Tibial artery (tissue), 4 donors: Measurements from ENCODE around the gene CLDN4.
"Not testable (repeated sequence)": the region's sequence is repeated elsewhere in the genome, so short reads cannot be mapped to it uniquely, and the experiment has no call there.

ENCODE experiments used
- DNase-seq, 2 donors: peaks; one replicate each; pipeline ENCODE4 v3.0.0-alpha.2; 2019
- H3K27ac ChIP-seq, 2 donors: fragments of 200-600 bp; sonication (generic) in 1 of 2; 1 replicate in 1 of 2; 2 replicates in 1 of 2; pipeline ENCODE4 v1.5.1; 2018 to 2019; ENCODE audit warnings: mild to moderate bottlenecking in 1 of 2
- H3K27me3 ChIP-seq, 2 donors: fragments of 200-600 bp; sonication (generic) in 1 of 2; one replicate each; pipeline versions ENCODE4 v1.5.1 to v1.6.0; 2016 to 2019
- H3K36me3 ChIP-seq, 3 donors: fragments of 200-600 bp; sonication (generic) in 2 of 3; one replicate each; pipeline ENCODE4 v1.5.1; 2016 to 2019; ENCODE audit warnings: mild to moderate bottlenecking in 2 of 3
- H3K4me1 ChIP-seq, 4 donors: fragments of 200-600 bp; sonication (generic) in 2 of 4; 1 replicate in 3 of 4; 2 replicates in 1 of 4; pipeline ENCODE4 v1.5.1; 2016 to 2019
- H3K4me3 ChIP-seq, 2 donors: fragments of 200-600 bp; sonication (generic) in 1 of 2; 1 replicate in 1 of 2; 2 replicates in 1 of 2; pipeline ENCODE4 v1.5.1; 2018 to 2019; ENCODE audit warnings: mild to moderate bottlenecking in 2 of 2
- H3K9me3 ChIP-seq, 3 donors: fragments of 200-600 bp; sonication (generic) in 1 of 3; one replicate each; pipeline ENCODE4 v1.5.1; 2016 to 2019
- intact Hi-C: fragments of 100-400 bp; cut with DNase I; formaldehyde crosslinking; loops from one replicate; pipeline ENCODE4 v1.15.0; 2023; ENCODE audit warnings: low total_unique reads
- TF ChIP-seq, protein P1 (sequence below), 2 experiments: fragments of 200-600 bp in 1 of 2; fragments of 450-650 bp in 1 of 2; IDR thresholded peaks; one replicate each; pipeline ENCODE4 v1.5.1; 2017 to 2019; ENCODE audit warnings: antibody characterized with exemption in 2 of 2, mild to moderate bottlenecking in 1 of 2, moderate library complexity in 1 of 2

CLDN4 gene

DNA sequence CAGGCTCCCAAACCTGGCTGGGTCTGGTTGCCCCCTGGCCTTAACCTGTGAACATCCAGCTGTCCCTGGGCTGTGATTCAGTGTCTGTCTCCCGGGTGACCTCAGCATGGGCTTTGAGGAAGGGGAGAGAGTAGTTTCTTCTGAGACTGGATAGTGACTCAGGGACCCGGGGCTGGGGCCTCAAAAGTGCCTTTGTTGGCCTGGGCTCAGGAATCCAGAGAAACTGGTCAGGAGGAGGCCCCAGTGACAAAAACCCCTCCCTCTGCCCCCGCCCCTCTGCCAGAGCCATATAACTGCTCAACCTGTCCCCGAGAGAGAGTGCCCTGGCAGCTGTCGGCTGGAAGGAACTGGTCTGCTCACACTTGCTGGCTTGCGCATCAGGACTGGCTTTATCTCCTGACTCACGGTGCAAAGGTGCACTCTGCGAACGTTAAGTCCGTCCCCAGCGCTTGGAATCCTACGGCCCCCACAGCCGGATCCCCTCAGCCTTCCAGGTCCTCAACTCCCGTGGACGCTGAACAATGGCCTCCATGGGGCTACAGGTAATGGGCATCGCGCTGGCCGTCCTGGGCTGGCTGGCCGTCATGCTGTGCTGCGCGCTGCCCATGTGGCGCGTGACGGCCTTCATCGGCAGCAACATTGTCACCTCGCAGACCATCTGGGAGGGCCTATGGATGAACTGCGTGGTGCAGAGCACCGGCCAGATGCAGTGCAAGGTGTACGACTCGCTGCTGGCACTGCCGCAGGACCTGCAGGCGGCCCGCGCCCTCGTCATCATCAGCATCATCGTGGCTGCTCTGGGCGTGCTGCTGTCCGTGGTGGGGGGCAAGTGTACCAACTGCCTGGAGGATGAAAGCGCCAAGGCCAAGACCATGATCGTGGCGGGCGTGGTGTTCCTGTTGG, at the start of gene CLDN4:
Gene CLDN4, plus strand, starts transcription at position 316 of the 903 bp plus-strand sequence. Its CDS starts 206 bp downstream, at position 522.
- peaks cover 0 to 29% (median 13%) of the 10 kb centered on the region in 4 donors for H3K4me1 ChIP-seq
- peaks cover 0 to 21% of the 10 kb centered on the region in 2 donors for H3K27me3 ChIP-seq
- no peak for DNase-seq
- TF ChIP-seq, protein P1, sequence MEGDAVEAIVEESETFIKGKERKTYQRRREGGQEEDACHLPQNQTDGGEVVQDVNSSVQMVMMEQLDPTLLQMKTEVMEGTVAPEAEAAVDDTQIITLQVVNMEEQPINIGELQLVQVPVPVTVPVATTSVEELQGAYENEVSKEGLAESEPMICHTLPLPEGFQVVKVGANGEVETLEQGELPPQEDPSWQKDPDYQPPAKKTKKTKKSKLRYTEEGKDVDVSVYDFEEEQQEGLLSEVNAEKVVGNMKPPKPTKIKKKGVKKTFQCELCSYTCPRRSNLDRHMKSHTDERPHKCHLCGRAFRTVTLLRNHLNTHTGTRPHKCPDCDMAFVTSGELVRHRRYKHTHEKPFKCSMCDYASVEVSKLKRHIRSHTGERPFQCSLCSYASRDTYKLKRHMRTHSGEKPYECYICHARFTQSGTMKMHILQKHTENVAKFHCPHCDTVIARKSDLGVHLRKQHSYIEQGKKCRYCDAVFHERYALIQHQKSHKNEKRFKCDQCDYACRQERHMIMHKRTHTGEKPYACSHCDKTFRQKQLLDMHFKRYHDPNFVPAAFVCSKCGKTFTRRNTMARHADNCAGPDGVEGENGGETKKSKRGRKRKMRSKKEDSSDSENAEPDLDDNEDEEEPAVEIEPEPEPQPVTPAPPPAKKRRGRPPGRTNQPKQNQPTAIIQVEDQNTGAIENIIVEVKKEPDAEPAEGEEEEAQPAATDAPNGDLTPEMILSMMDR (IDR thresholded peaks at IDR 0.05) = no peak
- intact Hi-C loops = no loop called here
- H3K9me3 ChIP-seq = no peaks in the 10 kb centered on the region
- H3K27ac ChIP-seq = no peak within 1 kb of the TSS
- no peak within 1 kb of the TSS for H3K4me3 ChIP-seq
- no peaks in the 10 kb centered on the region for H3K36me3 ChIP-seq

- Histone ChIP-seq H3K27me3 (no peaks in the 10 kb centered on the region), H3K4me1 (no peaks in the 10 kb centered on the region), H3K27ac (no peak overlapping the region), H3K4me3 (no peak overlapping the region), H3K9me3 (no peaks in the 10 kb centered on the region), H3K36me3 (no peaks in the 10 kb centered on the region)
- intact Hi-C loops = no loop called here
- TF ChIP-seq, protein P1 (IDR thresholded peaks at IDR 0.05) = no peak
- peak in 1 of 2 donors; percentile 9 for DNase-seq
These were observed 44.2 kb upstream of the CLDN4 start for GRCh38 chr7:73786588-73786987.

DNA sequence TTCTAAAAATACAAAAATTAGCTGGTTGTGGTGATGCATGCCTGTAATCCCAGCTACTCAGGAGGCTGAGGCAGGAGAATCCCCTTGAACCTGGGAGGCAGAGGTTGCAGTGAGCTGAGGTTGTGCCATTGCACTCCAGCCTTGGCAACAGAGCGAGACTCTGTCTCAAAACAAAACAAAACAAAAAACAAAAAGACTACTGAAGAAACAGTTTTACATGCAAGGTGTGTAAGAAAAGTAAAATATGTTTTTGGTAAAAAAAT, 43.1 kb upstream of the CLDN4 start:
- H3K4me3 ChIP-seq, H3K4me1 ChIP-seq, intact Hi-C loops, H3K36me3 ChIP-seq, H3K9me3 ChIP-seq, DNase-seq, H3K27ac ChIP-seq, H3K27me3 ChIP-seq: not testable (repeated sequence)

DNA sequence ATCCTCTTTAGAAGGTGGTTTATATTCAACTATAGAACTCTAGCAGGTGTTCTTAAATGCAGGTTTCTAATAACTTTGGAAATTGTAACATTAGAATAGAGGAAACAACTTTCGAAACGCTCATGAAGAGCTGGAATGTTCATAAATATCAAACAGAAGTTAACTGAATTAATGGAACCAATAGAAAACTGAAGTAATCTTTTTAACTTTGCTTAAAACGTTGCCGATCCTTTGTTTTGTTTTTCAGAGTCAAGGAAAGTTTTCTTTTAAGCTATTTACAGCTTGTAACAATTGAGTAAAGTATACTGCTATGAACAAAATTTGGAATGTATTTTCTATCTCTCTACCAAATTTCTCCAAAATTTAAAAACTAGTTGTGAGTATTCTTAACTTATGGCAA, 41.7 kb upstream of the CLDN4 start:
- intact Hi-C loops = no loop called here
- H3K27me3 ChIP-seq = peaks cover 0 to 3% of the 10 kb centered on the region in 2 donors
- TF ChIP-seq, protein P1 (IDR thresholded peaks at IDR 0.05) = no peak
- no peaks in the 10 kb centered on the region for H3K36me3 ChIP-seq
- no peak for DNase-seq
- no peak overlapping the region for H3K27ac ChIP-seq
- H3K9me3 ChIP-seq = no peaks in the 10 kb centered on the region
- no peak overlapping the region for H3K4me3 ChIP-seq
- no peaks in the 10 kb centered on the region for H3K4me1 ChIP-seq

GRCh38 chr7:73791170-73791690, 39.6 kb upstream of the CLDN4 start:
- H3K4me3 ChIP-seq, intact Hi-C loops, H3K36me3 ChIP-seq, H3K27ac ChIP-seq, H3K27me3 ChIP-seq, H3K9me3 ChIP-seq, H3K4me1 ChIP-seq: not testable (repeated sequence)
- DNase-seq = peak in 1 of 2 donors; percentile 1

DNA sequence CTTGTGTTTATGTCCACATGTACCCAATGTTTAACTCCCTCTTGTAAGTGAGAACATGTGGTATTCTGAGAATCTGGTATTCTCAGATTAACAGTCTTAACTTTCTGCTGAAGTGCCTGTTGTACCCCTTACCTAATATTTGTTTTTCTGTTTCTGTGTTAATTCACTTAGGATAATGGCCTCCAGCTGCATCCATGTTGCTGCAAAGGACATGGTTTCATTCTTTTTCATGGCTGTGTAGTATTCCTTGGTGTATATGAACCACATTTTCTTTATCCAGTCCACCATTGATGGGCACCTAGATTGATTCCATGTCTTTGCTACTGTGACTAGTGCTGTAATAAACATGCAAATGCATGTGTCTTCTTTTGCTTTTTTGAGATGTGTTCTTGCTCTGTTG, 35.6 kb upstream of the CLDN4 start:
- H3K4me3 ChIP-seq, H3K4me1 ChIP-seq, H3K36me3 ChIP-seq, DNase-seq, H3K27me3 ChIP-seq, H3K9me3 ChIP-seq, intact Hi-C loops, H3K27ac ChIP-seq: not testable (repeated sequence)

DNA sequence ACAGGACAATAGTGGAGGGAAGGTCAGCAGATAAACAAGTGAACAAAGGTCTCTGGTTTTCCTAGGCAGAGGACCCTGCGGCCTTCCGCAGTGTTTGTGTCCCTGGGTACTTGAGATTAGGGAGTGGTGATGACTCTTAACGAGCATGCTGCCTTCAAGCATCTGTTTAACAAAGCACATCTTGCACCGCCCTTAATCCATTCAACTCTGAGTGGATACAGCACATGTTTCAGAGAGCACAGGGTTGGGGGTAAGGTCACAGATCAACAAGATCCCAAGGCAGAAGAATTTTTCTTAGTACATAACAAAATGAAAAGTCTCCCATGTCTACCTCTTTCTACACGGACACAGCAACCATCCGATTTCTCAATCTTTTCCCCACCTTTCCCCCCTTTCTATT, 34.1 kb upstream of the CLDN4 start:
- H3K36me3 ChIP-seq, intact Hi-C loops, H3K9me3 ChIP-seq: not testable (repeated sequence)

DNA sequence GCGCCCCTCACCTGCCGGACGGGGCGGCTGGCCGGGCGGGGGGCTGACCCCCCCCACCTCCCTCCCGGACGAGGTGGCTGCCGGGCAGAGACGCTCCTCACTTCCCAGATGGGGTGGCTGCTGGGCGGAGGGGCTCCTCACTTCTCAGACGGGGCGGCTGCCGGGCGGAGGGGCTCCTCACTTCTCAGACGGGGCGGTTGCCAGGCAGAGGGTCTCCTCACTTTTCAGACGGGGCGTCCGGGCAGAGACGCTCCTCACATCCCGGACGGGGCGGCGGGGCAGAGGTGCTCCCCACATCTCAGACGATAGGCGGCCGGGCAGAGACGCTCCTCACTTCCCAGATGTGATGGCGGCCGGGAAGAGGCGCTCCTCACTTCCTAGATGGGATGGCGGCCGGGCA, 33.6 kb upstream of the CLDN4 start:
- H3K27ac ChIP-seq, H3K27me3 ChIP-seq, H3K9me3 ChIP-seq, H3K36me3 ChIP-seq, H3K4me3 ChIP-seq, H3K4me1 ChIP-seq, intact Hi-C loops: not testable (repeated sequence)
- DNase-seq = peak in 1 of 2 donors; percentile 12

More for the DNA sequence above, 34.1 kb upstream of the CLDN4 start:
- not testable (repeated sequence) for H3K27me3 ChIP-seq, H3K4me3 ChIP-seq, DNase-seq, H3K27ac ChIP-seq, H3K4me1 ChIP-seq
